GM19240 (cell line): ENCODE results near the gene CACNA1E.

ENCODE experiments used
- DNase-seq: peaks from one replicate; pipeline ENCODE4 v3.0.0; 2011; ENCODE audit warnings: low spot score; ENCODE audit not compliant: insufficient read length

The CACNA1E gene

DNA sequence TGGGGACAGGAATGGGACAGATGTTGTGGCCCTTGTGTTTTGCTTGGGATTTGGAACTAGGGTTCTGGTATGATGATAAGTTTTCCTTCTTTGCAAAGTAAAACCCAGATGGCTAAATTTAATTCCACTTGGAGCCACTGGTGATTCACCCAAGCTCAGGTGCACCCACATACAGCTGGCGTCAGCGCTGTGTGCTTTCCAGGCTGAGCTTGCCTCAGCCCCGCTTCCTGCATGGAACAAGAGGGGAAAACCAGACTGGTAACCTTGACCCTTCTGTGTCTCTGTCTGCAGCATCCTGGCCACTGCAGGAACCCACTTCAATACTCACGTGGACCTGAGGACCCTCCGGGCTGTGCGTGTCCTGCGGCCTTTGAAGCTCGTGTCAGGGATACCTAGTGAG, 94.2 kb downstream of the CACNA1E start:
- no peak for DNase-seq

DNA sequence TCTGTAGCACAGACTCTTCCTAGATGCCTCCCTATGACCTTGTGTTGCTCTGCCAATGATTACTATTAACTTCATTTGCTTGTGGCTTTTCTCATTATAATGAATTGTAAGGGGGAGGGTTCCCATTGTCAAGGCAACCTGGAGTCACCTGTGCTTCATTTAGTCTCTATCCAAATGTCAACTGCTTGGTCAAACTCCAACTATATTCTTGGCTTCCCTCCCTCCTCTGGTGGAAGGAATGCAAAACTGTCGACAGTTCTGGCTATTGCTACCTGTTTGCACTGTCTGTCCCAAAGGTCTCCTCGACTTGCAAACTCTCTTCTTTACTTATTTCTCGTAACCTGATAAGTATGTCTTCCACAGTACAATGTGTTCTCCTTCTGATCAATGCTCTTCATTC, 100.3 kb downstream of the CACNA1E start:
- DNase-seq, result no peak

DNA sequence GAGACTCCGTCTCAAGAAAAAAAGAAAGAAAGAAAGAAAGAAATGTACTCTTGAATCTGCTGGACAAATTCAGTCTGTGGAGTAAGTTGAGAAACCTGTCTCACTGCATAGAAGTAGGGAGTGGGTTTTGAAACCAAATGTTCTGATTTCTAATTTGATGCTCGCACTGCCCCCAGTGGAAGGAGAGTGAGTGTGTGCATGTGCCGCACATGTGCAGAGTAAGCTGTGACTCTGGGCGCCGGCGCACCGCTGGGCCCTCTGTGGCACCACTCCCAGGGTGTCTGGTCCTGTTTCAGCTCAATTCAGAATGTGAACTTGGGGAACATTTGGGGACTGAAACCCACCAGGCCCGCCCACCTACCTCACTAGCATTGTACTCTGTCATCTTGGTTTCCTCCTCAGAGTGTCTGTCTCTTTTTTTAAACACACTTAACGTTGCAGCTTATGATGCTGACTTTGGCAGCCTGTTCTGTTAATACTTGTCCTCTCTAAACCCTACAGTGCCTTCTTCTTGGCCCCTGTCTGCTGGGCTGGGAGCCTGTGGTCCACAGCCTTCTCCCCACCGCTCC, 104.6 kb downstream of the CACNA1E start:
- no peak for DNase-seq

DNA sequence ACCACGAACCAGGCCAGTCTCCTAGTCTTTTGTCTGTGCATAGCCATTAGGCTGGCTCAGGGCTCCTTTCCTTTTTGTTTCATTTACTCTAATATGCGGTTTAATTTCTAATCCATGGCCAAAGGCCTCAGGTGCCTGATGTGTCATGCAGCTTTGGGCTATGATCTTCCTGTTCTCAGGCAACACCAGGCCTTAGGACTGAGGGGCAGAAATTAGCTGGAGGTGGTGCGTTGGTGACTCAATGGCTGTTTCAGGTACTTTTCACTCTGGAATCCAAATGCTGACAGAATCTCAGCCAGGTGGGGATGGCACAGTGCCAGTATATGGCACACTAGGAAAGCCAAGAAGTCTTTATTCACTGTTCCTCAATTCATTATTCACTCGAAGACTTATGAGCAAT, 105.3 kb downstream of the CACNA1E start:
- DNase-seq, result no peak

DNA sequence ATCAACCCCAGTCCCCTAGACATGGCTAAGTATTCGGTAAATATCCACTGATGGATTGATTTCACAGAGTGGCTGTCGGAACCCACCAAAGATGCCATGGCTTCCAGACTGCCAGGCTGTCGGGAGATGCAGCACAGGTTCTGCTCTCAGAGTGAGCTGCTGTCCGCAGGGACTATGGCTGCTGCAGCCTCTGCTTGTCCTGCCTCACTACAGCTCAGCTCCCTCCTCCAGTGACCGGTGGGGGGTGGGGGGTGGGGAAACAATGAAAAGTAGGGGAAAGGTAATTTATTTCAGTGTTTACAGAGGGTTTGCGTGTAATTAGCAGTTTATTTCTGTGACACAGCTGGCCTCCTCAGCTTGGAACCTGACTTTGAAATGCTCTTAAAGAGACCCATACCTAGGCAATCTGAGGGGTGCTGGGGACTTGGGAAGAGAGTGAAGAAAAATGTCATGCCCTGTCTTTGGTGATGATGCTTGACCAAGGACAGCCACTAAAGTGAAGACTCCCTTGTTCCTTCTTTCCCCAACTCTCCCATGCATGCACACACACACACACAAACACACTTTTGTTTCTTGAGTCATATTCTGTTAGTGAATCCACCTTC, 109.0 kb downstream of the CACNA1E start:
- no peak for DNase-seq

DNA sequence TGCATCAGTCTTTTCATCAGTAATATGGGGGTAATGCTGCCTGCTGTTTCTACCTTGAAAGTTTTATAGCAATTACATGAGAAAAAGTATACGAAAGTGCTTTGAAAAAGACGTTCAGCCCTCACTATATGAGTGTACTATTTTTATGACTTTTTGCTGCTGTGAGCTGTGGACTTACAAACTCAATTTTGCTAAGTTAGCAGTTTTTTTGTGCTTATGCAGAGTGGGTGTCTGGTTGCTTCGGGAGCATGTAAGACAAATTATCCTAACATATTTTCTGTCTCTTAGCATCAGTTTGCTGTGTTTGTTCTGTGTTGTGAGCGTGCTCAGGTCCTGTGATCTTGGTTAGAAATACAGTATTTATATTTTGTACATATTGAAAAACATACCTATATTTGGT, 109.7 kb downstream of the CACNA1E start:
- no peak for DNase-seq

DNA sequence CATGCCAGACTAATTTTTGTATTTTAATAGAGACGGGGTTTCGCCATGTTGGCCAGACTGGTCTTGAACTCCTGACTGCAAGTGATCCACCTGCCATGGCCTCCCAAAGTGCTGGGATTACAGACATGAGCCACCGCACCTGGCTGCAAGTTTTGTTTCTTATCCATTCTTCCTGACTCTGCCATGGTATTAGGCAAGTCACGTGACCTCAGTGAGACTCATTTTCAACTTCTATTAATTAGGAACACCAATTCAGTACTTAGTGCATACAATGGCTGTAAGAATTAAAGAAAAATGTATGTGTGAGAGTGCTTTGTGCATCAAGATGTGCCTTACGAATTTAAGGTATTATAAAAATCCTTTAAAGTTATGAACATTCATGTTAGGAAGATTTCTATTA, 111.2 kb downstream of the CACNA1E start:
- DNase-seq, result no peak

DNA sequence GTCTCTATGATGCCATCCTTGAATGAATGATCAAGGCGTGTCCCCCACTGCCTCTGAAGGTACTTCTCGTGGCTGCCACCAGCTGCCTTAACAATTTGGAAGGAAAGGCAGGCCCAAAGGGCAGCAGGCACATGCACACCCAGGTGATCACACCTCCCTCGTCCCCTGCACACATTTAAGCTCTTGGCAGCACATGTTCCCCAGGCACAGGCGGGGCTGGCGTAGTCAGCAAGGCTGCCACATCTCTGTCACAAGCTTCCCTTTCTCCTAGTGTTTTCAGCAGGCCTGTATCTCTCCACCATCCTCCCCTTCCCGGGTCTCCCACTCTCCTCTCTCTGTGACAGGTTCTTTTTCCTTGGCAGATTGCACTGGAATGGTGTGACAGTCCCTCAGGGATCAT, 111.9 kb downstream of the CACNA1E start:
- DNase-seq, result no peak

DNA sequence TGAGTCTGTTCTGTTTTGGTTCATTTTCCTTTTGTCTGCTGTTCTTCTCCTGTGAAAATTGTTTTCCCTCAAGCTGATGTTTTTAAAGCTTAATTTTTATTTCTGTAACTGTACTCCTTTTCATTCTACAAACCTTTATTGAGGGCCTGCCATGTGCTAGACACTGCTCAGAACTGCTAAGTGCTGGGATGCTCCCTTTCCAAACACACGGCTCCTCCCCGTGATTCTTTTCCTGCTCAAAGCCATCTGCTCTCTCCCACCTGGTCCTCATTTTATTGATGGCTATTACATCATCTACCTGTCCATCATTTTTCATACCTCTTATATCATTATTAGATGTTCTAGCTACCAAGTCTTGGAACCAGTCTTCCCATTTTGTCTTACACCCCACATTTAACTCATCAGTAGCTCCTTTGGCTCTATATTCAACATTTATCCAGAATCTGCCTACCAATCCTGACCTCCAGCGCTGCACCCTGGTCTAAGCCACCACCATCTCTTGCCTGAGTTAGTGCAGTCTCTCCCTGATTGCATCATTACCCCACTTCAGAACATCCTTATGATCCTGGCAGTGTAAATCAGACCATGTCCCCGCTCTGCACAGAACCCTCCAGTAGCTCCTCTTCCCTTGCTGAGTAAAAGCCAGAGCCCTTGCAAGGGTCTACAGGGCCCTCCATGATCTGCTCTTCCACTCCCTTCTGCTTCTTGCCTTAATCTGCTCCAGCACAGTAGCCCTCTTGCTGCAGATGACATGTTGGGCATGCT, 118.1 kb downstream of the CACNA1E start:
- DNase-seq, result no peak

DNA sequence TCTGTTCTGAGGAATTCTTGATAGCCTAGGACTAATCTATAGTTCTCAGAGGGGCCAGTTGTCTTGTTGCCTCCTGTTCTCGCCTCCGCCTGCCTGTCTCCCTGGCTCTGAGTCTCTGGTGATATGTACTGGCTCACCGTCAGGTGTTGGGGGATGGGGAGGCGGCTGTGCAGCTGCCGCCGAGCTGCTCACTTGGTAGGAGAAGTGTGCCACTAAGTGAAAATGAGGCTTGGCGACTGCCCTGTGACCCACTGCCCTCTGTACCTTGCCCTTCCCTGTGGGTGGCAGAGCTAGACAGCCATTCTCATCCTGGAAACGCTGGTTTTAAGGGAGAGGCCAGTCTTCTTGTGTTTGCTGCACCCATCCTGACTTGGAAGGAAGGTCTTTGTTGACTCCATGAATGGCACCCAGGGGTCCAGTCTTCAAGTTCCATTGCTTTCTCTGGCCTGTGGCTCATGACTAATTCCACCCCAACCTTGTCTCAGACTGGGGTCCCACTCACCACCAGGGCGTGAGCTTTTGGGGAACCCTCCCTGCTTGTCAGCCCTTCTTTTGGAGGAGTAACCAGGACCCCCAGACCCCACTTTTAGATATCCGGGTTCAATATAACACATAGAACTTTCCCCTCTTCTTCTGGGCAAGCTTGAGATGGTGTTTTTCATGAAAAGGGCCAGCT, 120.6 kb downstream of the CACNA1E start:
- DNase-seq, result no peak

DNA sequence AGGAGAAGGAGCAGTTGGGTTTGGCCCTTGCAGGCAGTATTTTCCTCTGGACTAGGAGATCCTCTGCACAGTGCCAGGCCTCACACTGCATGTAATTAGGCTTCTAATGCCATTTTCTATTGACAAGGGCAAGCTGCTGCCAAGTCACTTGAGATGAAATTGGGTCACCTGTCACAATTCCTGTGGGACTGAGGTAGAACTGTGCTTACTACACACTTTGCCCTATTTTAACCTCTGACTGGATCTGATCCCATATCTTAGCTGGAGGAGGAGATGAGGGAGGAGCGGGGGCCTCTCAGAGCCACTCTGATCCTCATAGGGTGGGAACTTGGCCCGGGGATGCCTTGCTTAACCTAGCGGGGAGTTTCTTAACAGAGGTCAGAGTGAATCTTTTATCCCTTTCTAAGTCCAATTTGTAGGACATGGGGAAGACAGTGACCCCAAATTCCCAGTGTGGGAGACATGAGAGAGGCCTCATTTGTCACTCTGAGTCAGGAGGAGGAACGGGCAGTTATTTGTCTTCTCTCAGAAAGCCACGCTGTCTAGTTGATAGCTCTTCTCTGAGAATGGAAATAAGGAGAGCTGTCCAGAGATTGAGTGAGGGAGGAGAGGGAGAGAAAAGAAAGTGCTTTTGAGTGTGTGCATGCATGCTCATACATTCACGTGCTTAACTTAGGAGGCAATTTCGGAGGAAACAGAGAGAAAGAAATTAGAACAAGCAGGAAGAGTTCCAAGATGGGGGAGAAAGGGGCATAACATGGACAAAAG, 121.3 kb downstream of the CACNA1E start:
- DNase-seq, result no peak

DNA sequence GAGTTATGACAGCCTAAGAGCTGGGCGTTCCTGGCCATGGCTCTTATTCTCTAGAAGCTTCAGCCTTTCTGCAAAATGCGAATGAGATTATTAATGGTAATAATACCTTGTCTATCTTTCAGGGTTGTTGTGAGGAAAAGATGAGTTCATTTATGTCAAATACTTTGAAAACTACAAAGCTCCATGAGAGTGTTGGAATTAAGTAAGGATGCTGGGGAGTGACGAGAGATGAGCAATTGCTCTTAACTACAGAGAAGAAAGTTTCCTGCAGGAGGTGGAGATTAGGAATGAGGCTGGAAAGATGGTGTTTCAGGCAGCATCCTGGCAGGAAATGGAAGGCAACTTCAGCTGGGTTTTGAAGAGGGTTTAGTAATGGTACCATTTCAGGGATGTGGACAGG, 124.2 kb downstream of the CACNA1E start:
- DNase-seq, result no peak

DNA sequence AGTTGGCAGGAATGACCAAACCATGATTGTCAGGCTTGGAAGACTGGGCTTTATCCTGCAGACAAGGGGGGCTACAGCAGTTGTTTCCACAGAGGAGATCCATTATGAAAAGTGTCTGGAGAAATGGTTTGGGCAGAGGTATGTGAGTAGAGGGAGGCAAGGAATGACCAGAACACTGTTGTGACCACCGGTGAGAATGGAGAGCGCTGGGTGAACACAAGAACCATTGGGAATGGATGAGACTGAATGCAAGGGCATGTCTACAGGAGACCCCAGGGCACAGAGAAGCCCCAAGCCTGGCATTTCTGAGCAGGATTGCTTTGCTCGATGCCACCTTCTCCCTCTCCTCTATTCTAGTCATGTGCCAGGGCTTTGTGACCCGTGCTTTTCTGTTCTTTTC, 125.1 kb downstream of the CACNA1E start:
- DNase-seq, result no peak

DNA sequence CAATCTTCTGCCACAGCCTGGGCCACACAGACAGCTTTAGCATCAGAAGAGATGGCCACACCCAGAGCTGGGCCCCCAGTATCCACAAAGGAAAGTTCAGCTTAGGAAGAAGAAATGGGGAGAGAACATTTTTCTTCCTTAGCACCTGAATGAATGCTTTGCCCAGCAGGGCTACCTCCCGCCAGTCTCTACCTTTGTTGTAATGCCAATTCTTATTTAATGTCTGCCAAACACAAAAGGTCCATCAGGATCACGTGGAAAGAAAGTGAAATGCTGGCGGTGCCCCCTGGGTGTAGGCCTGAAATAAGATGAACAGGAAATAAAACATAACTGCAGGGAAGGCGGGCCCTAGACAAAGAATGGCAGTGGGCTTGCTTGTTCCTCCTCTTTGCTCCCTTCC, 125.6 kb downstream of the CACNA1E start:
- DNase-seq, result no peak

DNA sequence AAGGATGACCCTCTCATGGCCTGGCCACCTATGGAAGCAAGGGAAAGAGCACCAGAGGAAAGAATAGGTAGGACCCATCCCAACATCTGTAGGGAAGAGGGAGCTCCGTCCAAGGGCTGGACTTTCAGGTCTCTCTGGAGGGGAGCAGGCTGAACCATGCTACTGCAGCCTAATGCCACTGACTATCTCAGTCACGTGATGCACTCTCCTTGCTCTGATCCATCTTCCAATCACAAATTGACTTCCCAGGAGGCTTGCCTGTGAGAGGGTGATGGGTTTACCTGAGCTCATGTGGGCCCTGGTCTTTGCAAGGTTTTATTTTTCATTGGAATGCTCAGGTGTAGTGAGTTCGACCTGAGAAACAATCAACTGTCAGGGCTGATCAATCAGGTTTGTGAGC, 128.8 kb downstream of the CACNA1E start:
- no peak for DNase-seq

DNA sequence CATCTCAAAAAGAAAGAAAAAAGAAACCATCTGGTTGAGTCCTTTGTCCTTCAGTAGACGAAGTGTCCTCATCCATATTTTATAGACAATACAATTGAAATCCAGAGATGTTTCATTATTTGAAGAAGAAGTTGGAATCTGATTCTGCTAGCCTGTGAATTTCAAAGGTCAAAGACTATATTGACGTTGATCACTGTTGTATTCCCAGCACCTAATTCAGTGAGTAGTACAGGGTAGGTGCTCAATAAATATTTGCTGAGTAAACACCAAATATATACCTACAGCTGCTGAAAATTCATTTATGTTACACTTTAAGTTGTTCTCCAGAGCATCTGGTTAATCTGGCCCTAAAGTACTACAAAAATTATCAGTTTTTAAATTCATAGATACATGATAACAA, 135.2 kb downstream of the CACNA1E start:
- no peak for DNase-seq

DNA sequence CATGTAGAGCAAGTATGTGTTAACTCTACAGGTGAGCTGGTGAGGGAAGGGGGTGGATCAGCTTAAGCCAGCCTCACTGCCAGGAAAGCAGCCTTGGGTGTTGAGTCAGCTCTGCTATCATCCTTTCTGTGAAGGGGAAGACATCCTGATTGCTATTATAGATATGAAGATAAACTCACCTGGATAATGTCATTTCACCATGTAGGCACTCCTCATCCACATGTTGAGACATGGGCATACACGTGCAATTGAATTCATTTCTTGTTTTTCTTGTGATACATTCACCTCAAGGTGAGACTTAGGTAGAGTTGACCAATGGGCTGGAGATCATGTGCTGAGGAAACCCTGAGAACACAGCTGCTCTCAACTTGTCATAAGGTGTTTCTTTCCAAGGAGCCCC, 136.9 kb downstream of the CACNA1E start:
- DNase-seq, result no peak

DNA sequence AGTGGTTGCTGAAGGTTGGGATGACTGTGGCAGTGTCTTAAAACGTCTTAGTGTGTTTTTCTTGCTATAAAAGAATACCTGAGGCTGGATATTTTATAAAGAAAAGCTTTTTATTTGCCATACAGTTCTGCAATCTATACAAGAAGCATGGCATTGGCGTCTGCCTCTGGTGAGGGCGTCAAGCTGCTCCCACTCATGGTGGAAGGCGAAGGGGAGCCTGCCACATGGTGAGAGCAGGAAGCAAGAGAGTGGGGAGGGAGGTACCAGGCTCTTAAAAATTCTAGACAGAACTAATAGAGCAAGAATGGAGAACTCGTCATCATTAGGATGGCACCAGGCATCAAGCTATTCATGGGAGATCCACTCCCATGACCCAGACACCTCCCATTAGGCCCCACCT, 140.5 kb downstream of the CACNA1E start:
- DNase-seq, result no peak

DNA sequence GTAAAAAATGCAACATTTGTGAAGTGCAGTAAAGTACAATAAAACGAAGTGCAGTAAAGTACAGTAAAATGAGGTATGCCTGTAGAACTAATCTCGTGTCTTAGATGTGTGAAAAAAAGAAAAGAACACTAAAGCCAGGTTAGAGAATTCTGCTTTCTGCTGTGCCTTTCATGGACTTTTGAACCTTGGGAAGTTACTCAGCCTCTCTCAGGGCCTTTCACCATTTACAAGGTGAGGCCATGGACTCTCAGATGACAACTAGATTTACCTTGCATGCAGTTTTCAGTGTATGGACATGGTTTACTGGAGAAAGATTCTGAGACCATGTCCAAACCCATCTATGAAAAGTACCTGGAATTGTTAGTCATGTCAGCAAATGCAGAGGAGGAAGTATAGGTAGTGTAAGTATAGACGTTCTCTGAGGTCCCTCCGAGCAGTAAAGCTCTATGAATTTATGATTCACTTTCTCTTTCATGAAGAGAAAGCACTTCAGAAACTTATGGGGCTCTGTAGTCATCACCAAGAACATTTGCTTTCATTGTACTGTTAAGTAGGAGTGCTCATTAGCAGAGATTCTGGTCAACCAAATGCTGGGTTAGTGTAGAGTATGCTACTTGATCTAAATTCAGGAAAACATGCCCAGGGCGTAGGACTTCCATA, 143.1 kb downstream of the CACNA1E start:
- no peak for DNase-seq

DNA sequence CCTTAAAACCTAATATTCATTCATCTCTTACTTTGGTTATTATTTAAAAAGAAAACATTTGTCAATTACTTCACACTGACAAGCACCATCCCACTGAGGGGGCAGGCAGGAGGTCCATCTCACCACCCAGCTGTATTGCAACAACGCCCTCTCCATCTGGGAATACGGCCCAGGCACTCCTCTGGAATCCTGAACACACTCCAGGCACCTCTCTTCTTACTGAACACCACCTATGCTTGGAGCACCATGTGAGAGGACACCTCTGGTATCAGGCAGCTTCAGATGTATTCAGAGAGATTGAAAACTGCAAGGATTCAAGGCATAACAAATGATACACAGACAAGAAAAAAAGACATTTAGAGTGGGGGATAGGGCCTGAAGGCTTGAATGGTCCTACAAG, 147.1 kb downstream of the CACNA1E start:
- no peak for DNase-seq

DNA sequence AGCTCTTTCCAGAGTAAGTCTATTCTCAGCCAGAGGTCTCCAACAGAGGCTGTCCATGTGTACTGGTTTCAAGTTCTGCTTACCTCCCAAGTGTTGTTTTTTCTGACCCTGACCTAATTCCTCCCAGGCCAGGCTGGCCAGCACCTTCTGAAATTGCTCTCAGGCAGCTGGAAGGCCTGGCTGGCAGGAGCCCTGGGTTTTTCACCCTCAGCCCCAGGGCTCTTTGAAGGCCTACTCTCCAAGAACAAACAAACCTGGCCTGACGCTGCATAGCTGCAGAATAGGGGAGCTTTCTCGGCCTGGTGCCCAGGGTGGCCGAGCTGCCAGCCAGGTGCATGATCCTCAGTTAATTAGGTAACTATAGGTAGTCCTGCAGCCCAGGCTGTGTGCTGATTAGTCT, 147.5 kb downstream of the CACNA1E start:
- no peak for DNase-seq
